Thyroid gland (tissue), 4 donors: ENCODE measurements around the gene PTPN21. TPM values are rescaled to one million over a fixed set of nuclear protein-coding genes. Genes with fewer than 3 reads are reported as not detected.

Source experiments
- DNase-seq, 2 donors: peaks; one replicate each; pipeline ENCODE4 v3.0.0-alpha.2; 2019
- H3K27ac ChIP-seq, 3 donors: fragments of 200-600 bp; sonication (generic); 1 replicate in 2 of 3; 2 replicates in 1 of 3; pipeline ENCODE4 v1.5.1; 2016 to 2019; ENCODE audit warnings: mild to moderate bottlenecking in 1 of 3, moderate library complexity in 1 of 3
- H3K27me3 ChIP-seq: fragments of 200-600 bp; sonication (generic); one replicate; pipeline ENCODE4 v1.5.1; 2019
- H3K36me3 ChIP-seq, 2 donors: fragments of 200-600 bp; sonication (generic); one replicate each; pipeline ENCODE4 v1.5.1; 2016 to 2019
- H3K4me1 ChIP-seq, 2 donors: fragments of 200-600 bp; sonication (generic); one replicate each; pipeline ENCODE4 v1.5.1; 2017 to 2019
- H3K4me3 ChIP-seq, 3 donors: fragments of 200-600 bp; sonication (generic); replicated peaks in 1 of 3; 1 replicate in 2 of 3; 2 replicates in 1 of 3; pipeline ENCODE4 v1.5.1; 2016; ENCODE audit warnings: mild to moderate bottlenecking in 1 of 3
- H3K9me3 ChIP-seq: fragments of 200-600 bp; sonication (generic); one replicate; pipeline ENCODE4 v1.5.1; 2017
- POLR2A ChIP-seq, 2 donors: fragments of 450-650 bp; IDR thresholded peaks; one replicate each; pipeline ENCODE4 v1.6.1; 2017; ENCODE audit warnings: antibody characterized with exemption in 2 of 2, mild to moderate bottlenecking in 2 of 2, moderate library complexity in 1 of 2
- WGBS, 2 donors: methylation state at CpG; one replicate each; pipeline ENCODE4 v1.1.5; 2017; 5-methylcytosine and 5-hydroxymethylcytosine counted together
- intact Hi-C: fragments of 100-400 bp; cut with DNase I; formaldehyde crosslinking; loops from one replicate; pipeline ENCODE4 v1.15.1; 2023
- total RNA-seq, 4 donors: library from RNA; depleted of rRNA; stranded (reverse); fragments of >200 nt; gene quantifications; one replicate each; pipeline ENCODE4 v1.2.3, GENCODE V29; 2016
- TF ChIP-seq, protein P1 (sequence below), 6 experiments: fragments of 200-600 bp in 3 of 6; fragments of 450-650 bp in 3 of 6; sonication (generic) in 3 of 6; IDR thresholded peaks; one replicate each; pipeline ENCODE4 v1.5.1; 2016 to 2019; ENCODE audit warnings: antibody characterized with exemption in 6 of 6, mild to moderate bottlenecking in 2 of 6, inconsistent platforms in 1 of 6, moderate library complexity in 1 of 6

Gene PTPN21
- total RNA-seq, 4 donors from 2014 or later = 32.2 to 40.0 (median 36.1) TPM

- no peak for DNase-seq
- Histone ChIP-seq H3K27ac (no peak overlapping the region), H3K27me3 (no peaks in the 10 kb centered on the region), H3K9me3 (no peaks in the 10 kb centered on the region), H3K4me3 (no peak overlapping the region), H3K4me1 (peaks cover 11 to 12% of the 10 kb centered on the region in 2 donors), H3K36me3 (peaks cover 20 to 23% of the 10 kb centered on the region in 2 donors)
- WGBS, 2 donors = 94 to 95% methylated on average over 5 of the region's 5 CpGs
- TF ChIP-seq POLR2A (IDR thresholded peaks at IDR 0.05) = no peak
- TF ChIP-seq, protein P1, sequence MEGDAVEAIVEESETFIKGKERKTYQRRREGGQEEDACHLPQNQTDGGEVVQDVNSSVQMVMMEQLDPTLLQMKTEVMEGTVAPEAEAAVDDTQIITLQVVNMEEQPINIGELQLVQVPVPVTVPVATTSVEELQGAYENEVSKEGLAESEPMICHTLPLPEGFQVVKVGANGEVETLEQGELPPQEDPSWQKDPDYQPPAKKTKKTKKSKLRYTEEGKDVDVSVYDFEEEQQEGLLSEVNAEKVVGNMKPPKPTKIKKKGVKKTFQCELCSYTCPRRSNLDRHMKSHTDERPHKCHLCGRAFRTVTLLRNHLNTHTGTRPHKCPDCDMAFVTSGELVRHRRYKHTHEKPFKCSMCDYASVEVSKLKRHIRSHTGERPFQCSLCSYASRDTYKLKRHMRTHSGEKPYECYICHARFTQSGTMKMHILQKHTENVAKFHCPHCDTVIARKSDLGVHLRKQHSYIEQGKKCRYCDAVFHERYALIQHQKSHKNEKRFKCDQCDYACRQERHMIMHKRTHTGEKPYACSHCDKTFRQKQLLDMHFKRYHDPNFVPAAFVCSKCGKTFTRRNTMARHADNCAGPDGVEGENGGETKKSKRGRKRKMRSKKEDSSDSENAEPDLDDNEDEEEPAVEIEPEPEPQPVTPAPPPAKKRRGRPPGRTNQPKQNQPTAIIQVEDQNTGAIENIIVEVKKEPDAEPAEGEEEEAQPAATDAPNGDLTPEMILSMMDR (IDR thresholded peaks at IDR 0.05) = no peak
- intact Hi-C loops = no loop called here
Measured at GRCh38 chr14:88565427-88565826, 10.6 kb upstream of the PTPN21 start.

- no peak for DNase-seq
- peaks cover 12 to 14% of the 10 kb centered on the region in 2 donors for H3K36me3 ChIP-seq
- 29 to 32% methylated on average over 7 of the region's 7 CpGs for WGBS, 2 donors
- H3K27me3 ChIP-seq = no peaks in the 10 kb centered on the region
- H3K27ac ChIP-seq = peak overlapping the region in 2 of 3 donors; percentile 95 to 98
- TF ChIP-seq, protein P1 (IDR thresholded peaks at IDR 0.05) = no peak
- no peak for TF ChIP-seq POLR2A (IDR thresholded peaks at IDR 0.05)
- H3K9me3 ChIP-seq = no peaks in the 10 kb centered on the region
- intact Hi-C loops = loop anchor here (5.0 kb wide), 1 partner anchor 72 kb away; no protein-coding TSS in a partner anchor
- peaks cover 11 to 12% of the 10 kb centered on the region in 2 donors for H3K4me1 ChIP-seq
- peak overlapping the region; percentile 83 to 96 (median 96) for H3K4me3 ChIP-seq
Measured at GRCh38 chr14:88563845-88564244, 9.0 kb upstream of the PTPN21 start.

DNA sequence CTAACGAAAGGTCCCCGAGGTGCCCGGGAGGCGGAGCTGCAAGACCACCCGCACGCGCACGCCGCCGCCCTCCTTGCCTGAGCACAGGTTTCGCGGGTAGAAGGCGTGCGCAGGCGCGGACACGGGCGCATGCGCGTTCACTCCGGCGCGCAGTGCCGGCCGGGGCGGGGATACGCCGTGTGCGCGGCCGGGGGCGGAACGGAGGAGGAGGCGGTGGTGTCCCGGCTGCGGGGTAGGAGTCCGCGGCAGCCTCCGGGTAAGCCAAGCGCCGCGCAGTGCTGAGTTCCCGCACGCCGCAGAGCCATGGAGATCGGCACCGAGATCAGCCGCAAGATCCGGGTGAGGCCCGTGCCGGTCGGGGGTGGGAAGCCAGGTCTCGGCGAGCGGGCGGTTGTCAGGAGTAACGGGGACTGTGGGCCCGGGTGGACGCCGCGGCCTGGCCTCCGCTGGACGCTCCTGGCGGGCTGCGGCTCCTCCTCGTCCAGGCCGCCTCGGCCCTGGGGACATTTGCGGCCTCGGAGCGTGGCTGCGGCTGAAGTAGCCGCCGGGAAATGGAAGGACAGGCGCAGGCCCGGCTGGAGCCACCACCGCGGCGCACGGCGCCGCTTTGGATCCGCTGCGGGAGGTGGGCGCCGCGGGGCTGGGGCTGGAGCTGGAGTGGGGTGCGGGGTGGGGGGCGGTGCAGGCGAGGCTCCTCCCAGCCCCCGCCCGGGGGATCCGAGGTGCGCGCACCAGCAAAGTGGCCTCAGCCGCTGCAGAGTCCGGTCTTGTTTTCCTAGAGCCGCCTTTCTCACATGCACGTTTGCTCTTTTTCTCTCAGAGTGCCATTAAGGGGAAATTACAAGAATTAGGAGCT lies 8.3 kb upstream of the PTPN21 start, which contains the start of gene ZC3H14:
Gene ZC3H14 (plus strand): TSS at position 207 of the 856 bp plus-strand sequence. CDS start 97 bp downstream, at position 304.
- Histone ChIP-seq H3K27ac (peak within 1 kb of the TSS; percentile 95 to 98 (median 97)), H3K27me3 (no peaks in the 10 kb centered on the region), H3K4me3 (peak within 1 kb of the TSS; percentile 83 to 96 (median 96)), H3K4me1 (peaks cover 11 to 12% of the 10 kb centered on the region in 2 donors), H3K36me3 (peaks cover 4 to 6% of the 10 kb centered on the region in 2 donors), H3K9me3 (no peaks in the 10 kb centered on the region)
- 0 to 1% methylated on average over 21 to 26 of the region's 99 CpGs for WGBS, 2 donors
- TF ChIP-seq POLR2A (IDR thresholded peaks at IDR 0.05) = peak in 1 of 2 donors; percentile 86
- TF ChIP-seq, protein P1 (IDR thresholded peaks at IDR 0.05) = no peak
- DNase-seq = peak; percentile 81 to 85
- intact Hi-C loops = loop anchor here (5.0 kb wide), 1 partner anchor 71 kb away; no protein-coding TSS in a partner anchor

DNA sequence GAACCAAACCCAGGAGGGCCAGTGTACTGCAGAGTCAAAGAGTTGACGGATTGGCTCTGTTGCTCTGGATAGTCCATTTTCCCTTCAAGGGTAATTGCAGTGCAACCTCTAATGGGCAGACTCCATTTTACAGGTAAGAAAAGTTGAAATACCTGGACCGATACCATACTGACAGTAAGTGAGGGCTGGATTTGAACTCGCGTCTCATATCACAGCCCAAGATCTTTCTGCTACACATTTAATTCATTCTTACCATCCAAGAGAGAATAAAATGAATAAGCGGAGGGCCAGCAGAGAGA lies 7.7 kb upstream of the PTPN21 start:
- H3K36me3 ChIP-seq = no peaks in the 10 kb centered on the region
- peak overlapping the region in 2 of 3 donors; percentile 95 to 98 for H3K27ac ChIP-seq
- TF ChIP-seq, protein P1 (IDR thresholded peaks at IDR 0.05) = no peak
- no peak for TF ChIP-seq POLR2A (IDR thresholded peaks at IDR 0.05)
- H3K4me1 ChIP-seq = peaks cover 11 to 12% of the 10 kb centered on the region in 2 donors
- WGBS, 2 donors = 21 to 31% methylated on average over 5 of the region's 5 CpGs
- H3K4me3 ChIP-seq = peak overlapping the region in 2 of 3 donors; percentile 83 to 96
- H3K9me3 ChIP-seq = no peaks in the 10 kb centered on the region
- intact Hi-C loops = loop anchor here (5.0 kb wide), 1 partner anchor 70 kb away; no protein-coding TSS in a partner anchor
- no peaks in the 10 kb centered on the region for H3K27me3 ChIP-seq
- no peak for DNase-seq

GRCh38 chr14:88559852-88560251 lies 5.0 kb upstream of the PTPN21 start:
- Histone ChIP-seq H3K27me3 (no peaks in the 10 kb centered on the region), H3K4me1 (peaks cover 11 to 12% of the 10 kb centered on the region in 2 donors), H3K36me3 (no peaks in the 10 kb centered on the region), H3K9me3 (no peaks in the 10 kb centered on the region), H3K4me3 (no peak overlapping the region), H3K27ac (peak overlapping the region in 2 of 3 donors; percentile 13 to 33)
- DNase-seq = peak; percentile 50 to 53
- TF ChIP-seq, protein P1 (IDR thresholded peaks at IDR 0.05) = peak; percentile 26 to 75 (median 64)
- no peak for TF ChIP-seq POLR2A (IDR thresholded peaks at IDR 0.05)
- WGBS, 2 donors = 9% methylated on average over 1 of the region's 1 CpG
- intact Hi-C loops = loop anchor here (5.0 to 10.0 kb wide), 2 partner anchors 68 to 175 kb away; partner anchors contain the start of gene SPATA7
